ELF-1 (cell line): Measurements from ENCODE around the gene BCS1L.

ENCODE experiments used
- DNase-seq: peaks from one replicate; pipeline ENCODE4 v3.0.0-alpha.2; 2016; ENCODE audit warnings: low read depth, low spot score

BCS1L gene

DNA sequence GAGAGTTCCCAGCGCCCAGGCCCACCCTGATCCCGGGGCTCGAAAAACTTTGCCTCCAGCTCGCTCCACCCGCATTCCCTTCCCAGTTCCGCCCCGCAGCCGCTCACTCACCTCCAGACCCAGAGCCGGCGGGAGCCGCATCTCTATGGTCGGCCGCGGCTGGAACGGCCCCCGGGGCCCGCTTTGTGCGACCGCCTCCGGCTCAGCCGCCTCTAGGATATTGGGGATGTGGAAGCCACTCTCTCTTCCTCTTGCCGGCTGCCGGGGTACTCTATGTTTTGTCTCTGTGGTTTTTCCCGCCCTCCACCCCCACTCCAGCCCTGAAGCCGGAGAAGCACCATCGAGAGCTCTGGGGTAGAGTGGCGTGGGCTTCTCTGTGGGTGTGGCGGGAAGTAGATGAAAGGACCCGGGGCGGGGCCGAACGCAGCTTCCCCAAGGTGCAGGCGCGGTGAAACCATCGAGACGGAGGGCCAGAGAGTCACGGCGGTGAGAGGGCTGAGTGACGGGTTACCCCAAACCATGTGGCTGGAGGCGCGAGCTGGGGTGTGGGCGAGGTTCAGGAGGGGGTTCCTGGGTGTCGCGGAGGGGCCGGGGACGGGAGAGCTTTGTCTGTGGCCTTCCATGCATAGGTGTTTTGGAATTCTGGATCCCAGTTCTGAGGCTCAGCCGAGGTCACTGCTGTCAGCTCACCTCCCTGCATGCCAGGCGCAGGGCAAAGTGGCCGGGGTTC is at the start of gene BCS1L, which contains the start of gene ZNF142:
TSS of gene BCS1L (plus strand) at position 426 of the 730 bp plus-strand sequence. CDS start 1,305 bp downstream, outside the sequence.
TSS of gene ZNF142 (minus strand) at position 366 of the 730 bp plus-strand sequence. CDS start 3,194 bp downstream, outside the sequence.
- peak; percentile 90 for DNase-seq

GRCh38 chr2:218615868-218616315 is 43.6 kb upstream of the BCS1L start:
- no peak for DNase-seq

GRCh38 chr2:218618102-218618860 is 41.2 kb upstream of the BCS1L start:
- DNase-seq: peak; percentile 18

- DNase-seq: no peak
Observed at GRCh38 chr2:218621007-218621406, 38.5 kb upstream of the BCS1L start.

DNA sequence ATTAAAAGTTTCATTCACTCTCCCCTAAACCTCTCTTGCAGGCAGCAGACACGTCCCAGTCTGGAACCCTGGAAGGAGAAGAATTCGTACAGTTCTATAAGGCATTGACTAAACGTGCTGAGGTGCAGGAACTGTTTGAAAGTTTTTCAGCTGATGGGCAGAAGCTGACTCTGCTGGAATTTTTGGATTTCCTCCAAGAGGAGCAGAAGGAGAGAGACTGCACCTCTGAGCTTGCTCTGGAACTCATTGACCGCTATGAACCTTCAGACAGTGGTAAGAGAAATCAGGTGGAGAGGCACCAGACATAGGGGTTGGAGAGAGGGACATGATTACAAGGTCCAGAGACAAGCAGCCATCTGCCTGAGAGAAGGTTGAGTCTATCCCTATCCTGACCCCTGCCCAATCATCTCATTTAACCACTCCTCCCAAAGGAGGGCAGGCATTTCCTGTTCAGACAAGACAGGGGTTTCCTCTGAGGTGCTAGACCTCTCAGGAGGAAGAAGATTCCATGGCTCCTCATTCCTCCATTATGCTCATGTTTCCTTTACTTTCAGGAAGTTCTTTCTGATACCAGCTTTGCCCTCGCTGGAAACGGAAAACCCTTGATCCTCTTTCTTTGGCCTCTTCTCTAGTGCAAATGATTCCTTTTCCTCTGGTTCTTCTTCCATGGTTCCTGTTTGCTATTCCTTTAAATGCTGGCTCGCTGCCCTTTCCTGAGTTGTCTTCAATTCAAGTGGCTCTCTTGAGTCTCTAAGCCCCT is 36.7 kb upstream of the BCS1L start:
- DNase-seq: no peak

GRCh38 chr2:218623366-218623705 is 36.1 kb upstream of the BCS1L start:
- no peak for DNase-seq

GRCh38 chr2:218626369-218626768 is 33.1 kb upstream of the BCS1L start:
- DNase-seq: no peak

DNA sequence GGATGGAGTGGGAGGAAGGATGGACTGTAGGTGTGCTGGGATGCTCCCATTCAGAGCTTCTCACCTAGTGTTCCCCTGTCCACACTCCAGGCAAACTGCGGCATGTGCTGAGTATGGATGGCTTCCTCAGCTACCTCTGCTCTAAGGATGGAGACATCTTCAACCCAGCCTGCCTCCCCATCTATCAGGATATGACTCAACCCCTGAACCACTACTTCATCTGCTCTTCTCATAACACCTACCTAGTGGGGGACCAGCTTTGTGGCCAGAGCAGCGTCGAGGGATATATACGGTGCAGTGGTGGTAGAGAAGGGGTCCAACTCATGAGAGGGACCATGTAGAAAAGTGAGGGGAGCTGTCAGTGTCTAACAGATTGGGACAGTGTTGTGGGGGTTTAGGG is 31.5 kb upstream of the BCS1L start:
- DNase-seq: no peak

GRCh38 chr2:218631837-218632236 is 27.6 kb upstream of the BCS1L start:
- DNase-seq: no peak

GRCh38 chr2:218635719-218636118 is 23.8 kb upstream of the BCS1L start:
- no peak for DNase-seq

DNA sequence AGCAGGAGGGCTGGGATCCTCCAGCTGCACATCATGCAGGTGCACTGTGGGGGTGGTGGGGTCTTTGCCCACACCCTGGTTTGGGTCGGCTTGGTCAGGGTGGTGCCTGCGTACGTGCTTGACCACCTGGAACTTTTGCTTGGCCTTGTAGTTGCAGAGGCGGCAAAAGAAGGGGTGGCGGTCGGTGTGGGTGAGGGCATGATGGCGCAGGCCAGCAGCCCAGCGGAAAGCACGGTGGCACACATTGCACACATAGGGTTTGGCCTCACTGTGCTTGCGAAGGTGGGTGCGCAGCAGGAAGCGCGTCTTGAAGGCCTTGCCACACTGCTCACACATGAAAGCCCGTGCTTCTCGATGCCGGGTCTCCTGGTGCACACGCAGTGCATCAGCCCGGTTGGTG is 21.1 kb upstream of the BCS1L start:
- no peak for DNase-seq

- no peak for DNase-seq
Observed at GRCh38 chr2:218642121-218642656, 17.3 kb upstream of the BCS1L start.

GRCh38 chr2:218642786-218643185 is 16.7 kb upstream of the BCS1L start:
- no peak for DNase-seq

DNA sequence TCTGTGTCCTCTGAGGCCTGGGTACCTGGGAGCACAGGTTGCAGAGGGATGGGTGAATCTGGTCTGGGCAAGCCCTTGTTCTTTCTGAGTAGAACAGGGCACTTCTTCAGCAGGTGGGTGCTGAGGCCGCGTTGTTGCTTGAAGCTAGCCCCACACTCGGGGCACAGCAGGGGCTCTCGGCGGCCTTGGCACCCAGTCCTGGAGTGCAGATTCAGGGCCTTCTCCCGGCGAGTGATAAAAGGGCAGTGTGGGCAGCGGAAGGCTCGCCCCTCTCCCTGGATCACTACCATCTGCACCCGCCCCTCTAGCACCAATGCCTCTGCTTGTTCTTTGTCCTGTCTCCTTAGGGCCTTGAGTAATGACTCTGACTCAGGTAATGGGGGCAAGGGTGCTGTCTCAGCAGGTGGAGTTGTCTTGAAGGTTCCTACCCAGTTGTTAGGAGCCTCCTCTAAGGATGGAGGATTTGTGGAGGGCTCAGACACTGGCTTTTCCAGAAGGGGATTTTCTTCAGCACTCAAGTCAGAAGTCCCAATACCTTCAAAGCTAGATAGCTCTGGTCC is 15.7 kb upstream of the BCS1L start:
- DNase-seq: no peak

DNA sequence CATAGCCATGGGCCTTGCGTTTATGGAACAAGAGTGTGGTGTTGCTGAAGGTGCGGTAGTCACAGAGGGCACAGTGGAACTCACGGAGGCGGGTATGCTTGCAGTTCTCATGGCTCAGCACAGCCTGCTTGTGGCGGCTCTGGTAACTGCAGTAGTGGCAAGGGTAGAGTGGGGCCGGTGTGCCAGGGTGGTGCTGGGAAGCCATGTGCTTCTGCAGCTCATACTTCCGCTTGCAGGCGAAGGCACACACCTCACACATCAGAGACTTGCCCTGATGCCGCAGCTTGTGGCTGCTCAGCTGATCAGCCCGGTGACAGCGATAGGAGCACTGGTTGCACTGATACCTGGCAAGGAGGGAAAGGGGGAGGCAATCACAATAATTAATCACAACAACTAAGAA is 14.8 kb upstream of the BCS1L start:
- no peak for DNase-seq

DNA sequence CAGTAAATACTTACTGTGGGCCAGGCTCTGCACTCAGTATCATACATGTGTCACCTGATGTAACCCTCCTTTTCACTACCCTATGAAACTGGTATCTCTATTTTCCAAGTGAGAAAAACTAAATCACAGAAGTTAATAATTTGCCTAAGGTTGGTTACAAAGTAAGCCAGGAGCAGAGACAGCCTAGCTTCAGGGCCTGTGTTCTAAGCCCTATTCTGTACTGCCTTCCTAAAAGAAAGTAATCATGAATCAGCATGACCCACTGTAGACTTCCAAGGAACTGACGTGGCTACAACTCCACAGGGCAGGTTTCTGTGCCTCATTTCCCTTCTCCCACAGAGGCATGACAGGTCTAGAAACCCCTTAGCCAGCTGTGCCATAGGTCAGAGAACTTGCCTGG is 14.4 kb upstream of the BCS1L start:
- DNase-seq: no peak

GRCh38 chr2:218648088-218648786 is 11.2 kb upstream of the BCS1L start:
- DNase-seq: peak; percentile 65

- DNase-seq: no peak
Observed at GRCh38 chr2:218648787-218649100, 10.7 kb upstream of the BCS1L start.

DNA sequence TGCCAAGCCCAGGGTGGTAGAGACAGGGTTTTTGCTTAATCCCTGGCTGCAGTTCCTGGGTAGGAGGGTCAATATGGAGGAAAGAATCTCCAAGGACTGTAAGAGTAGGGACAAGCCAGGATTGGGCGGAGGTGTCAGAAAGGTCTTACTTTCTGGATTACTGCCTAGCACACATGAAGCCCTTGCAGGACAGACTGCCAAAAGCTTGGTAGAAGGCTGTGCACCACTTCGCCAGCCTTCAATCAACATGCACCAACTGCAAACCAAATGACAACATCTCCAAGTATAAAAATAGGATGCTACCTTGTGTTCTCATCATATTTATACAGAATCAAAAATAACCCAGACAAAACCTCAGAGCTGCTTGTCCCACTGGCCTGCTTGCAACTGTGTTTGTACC is 3.7 kb upstream of the BCS1L start:
- DNase-seq: no peak

GRCh38 chr2:218658671-218659257 is 719 bp upstream of the BCS1L start:
- peak; percentile 75 for DNase-seq

- no peak for DNase-seq
Observed at GRCh38 chr2:218659988-218660358, 490 bp downstream of the BCS1L start.
